Pancreas (tissue), 10 donors: ENCODE measurements around the gene BCO2. TPM values are rescaled to one million over a fixed set of nuclear protein-coding genes. Genes with fewer than 3 reads are reported as not detected.

ENCODE experiments used
- ATAC-seq, 4 donors: fragments of 200-7000 bp; cut with Tn5 transposase; one replicate each; pipeline versions ENCODE4 v1.8.0 to v1.9.1; 2020; ENCODE audit warnings: mild to moderate bottlenecking in 4 of 4, moderate library complexity in 4 of 4
- DNase-seq, 6 donors: peaks; one replicate each; pipeline ENCODE4 v3.0.0-alpha.2; 2020
- FAIRE-seq: peaks from 2 replicates; lab custom pipeline; 2012; peaks lifted over from hg19 to GRCh38; lab: Jason Lieb, UNC
- H3K27ac ChIP-seq, 4 donors: fragments of 200-600 bp; sonication (generic); 1 replicate in 3 of 4; 2 replicates in 1 of 4; pipeline versions ENCODE4 v1.5.0 to v1.8.0; 2020
- H3K27me3 ChIP-seq, 4 donors: fragments of 200-600 bp; one replicate each; pipeline ENCODE4 v1.8.0; 2021
- H3K36me3 ChIP-seq, 3 donors: fragments of 200-600 bp; sonication (generic) in 1 of 3; one replicate each; pipeline versions ENCODE4 v1.5.0 to v1.8.0; 2020 to 2021
- H3K4me1 ChIP-seq, 3 donors: fragments of 200-600 bp; one replicate each; pipeline ENCODE4 v1.8.0; 2021
- H3K4me3 ChIP-seq, 4 donors: fragments of 200-600 bp; sonication (generic) in 2 of 4; one replicate each; pipeline versions ENCODE4 v1.5.0 to v1.8.0; 2020 to 2021
- H3K9me3 ChIP-seq, 4 donors: fragments of 200-600 bp; one replicate each; pipeline ENCODE4 v1.8.0; 2021
- WGBS, 2 donors: extraction: QIAGEN DNeasy Blood & Tissue Kit; methylation state at CpG; one replicate each; pipeline ENCODE4 v1.1.7; 2013; 5-methylcytosine and 5-hydroxymethylcytosine counted together
- intact Hi-C, 3 donors: fragments of 100-400 bp; cut with DNase I; formaldehyde crosslinking; loops; one replicate each; pipeline versions ENCODE4 v1.11.1 to v1.14.2; 2022
- polyA plus RNA-seq, 2 donors: library from polyadenylated mRNA; stranded (reverse); fragments of 200-250 nt; gene quantifications; one replicate each; pipeline ENCODE4 v1.2.3, GENCODE V29; 2013
- total RNA-seq, 6 donors: library from RNA; stranded (reverse); fragmentation: NEBNext Ultra II Directional in 4 of 6; extraction: Animal tissue kit (Norgen Biotek cat#: 25700) in 4 of 6; gene quantifications; one replicate each; pipeline versions ENCODE4 v1.2.1 to v1.2.4, GENCODE V29; 2021 to 2023
- TF ChIP-seq, protein P1 (sequence below), 4 donors: fragments of 200-600 bp; sonication (generic) in 3 of 4; IDR thresholded peaks; one replicate each; pipeline versions ENCODE4 v1.5.0 to v1.8.0; 2021; ENCODE audit warnings: antibody characterized with exemption in 4 of 4
- donor health status: healthy with polysubstance abuse.
- donor health status: DM: no; HTN: no; CAD: no; lungs with moderate emphysema.
- donor health status: DM: no; HTN: no; CAD: no.
- donor health status: control.
- donor health status: control.
- donor health status: Bipolar disorder and iron deficiency.
- donor health status: DM: yes; HTN: yes; CAD: no.
- donor health status: DM: no; HTN: no; CAD: no.
- donor health status: DM: no; HTN: no; CAD: no.
- donor health status: DM: yes; HTN: yes; CAD: no.

The BCO2 gene
- total and polyA plus RNA-seq, 8 donors, result 0.59 to 10.0 (median 2.5) TPM

DNA sequence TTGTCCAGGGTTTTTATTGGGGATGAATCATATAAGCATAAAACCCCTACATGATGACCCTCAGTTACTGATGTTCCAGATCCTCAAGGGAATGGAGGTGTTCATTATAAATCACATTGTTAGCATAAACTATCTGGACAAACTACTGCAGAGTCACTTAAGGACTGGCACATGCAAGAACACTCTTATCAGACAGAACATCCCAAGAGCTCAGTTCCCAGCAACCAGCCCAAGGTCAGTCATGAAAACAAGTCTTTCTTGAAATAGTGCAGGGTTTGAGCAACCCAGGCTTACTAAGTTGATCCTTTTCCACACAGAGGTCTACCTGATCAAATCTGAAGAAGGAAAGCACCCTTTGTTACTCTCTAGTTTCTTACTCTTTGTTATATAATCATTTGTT, 37.4 kb downstream of the BCO2 start:
- Histone ChIP-seq H3K9me3 (no peaks in the 10 kb centered on the region), H3K4me3 (no peak overlapping the region), H3K27ac (no peak overlapping the region), H3K36me3 (no peaks in the 10 kb centered on the region), H3K27me3 (no peaks in the 10 kb centered on the region), H3K4me1 (no peaks in the 10 kb centered on the region)
- intact Hi-C loops, result no loop called here
- TF ChIP-seq, protein P1, sequence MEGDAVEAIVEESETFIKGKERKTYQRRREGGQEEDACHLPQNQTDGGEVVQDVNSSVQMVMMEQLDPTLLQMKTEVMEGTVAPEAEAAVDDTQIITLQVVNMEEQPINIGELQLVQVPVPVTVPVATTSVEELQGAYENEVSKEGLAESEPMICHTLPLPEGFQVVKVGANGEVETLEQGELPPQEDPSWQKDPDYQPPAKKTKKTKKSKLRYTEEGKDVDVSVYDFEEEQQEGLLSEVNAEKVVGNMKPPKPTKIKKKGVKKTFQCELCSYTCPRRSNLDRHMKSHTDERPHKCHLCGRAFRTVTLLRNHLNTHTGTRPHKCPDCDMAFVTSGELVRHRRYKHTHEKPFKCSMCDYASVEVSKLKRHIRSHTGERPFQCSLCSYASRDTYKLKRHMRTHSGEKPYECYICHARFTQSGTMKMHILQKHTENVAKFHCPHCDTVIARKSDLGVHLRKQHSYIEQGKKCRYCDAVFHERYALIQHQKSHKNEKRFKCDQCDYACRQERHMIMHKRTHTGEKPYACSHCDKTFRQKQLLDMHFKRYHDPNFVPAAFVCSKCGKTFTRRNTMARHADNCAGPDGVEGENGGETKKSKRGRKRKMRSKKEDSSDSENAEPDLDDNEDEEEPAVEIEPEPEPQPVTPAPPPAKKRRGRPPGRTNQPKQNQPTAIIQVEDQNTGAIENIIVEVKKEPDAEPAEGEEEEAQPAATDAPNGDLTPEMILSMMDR (IDR thresholded peaks at IDR 0.05), result no peak
- DNase-seq, result no peak
- no peak for FAIRE-seq
- ATAC-seq, result peak in 2 of 4 donors; percentile 36 to 42

DNA sequence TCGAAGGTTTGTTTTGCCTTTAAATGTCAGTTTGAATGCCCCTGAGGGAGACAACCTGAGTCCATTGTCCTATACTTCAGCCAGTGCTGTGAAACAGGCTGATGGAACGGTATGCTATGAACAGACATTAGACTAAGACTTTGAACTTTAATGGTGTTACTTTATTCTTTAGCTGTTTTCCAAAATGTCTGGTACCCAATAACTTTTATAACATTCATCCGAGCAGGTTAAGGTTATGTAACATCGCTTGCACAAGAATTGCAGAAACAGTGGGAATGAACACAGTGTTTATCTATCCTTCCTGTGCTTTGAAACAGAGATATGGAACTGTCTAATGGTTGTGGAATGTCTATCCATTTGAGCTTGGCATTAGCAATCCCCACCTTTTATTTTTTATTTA, 38.4 kb downstream of the BCO2 start:
- H3K4me1 ChIP-seq, result no peaks in the 10 kb centered on the region
- H3K9me3 ChIP-seq, result no peaks in the 10 kb centered on the region
- no peak for FAIRE-seq
- ATAC-seq, result no peak
- WGBS, 2 donors, result 84 to 92% methylated on average over 4 of the region's 4 CpGs
- TF ChIP-seq, protein P1 (IDR thresholded peaks at IDR 0.05), result no peak
- H3K4me3 ChIP-seq, result no peak overlapping the region
- H3K27me3 ChIP-seq, result no peaks in the 10 kb centered on the region
- DNase-seq, result no peak
- no peak overlapping the region for H3K27ac ChIP-seq
- H3K36me3 ChIP-seq, result no peaks in the 10 kb centered on the region
- intact Hi-C loops, result no loop called here

DNA sequence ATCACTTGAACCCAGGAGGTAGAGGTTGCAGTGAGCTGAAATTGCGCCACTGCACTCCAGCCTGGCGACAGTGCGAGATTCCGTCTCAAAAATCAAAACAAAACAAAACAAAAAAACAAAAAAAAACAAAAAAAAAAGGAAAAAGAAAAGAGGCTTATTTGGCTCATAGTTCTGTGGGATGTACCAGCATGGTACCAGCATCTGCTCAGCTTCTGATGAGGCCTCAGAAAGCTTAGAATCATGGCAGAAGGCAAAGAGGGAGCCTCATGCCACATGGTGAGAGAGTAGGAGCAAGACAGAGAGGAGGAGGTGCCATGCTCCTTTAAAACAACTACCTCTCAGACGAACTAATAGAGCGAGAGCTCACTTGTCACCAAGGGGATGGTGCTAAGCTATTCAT, 40.3 kb downstream of the BCO2 start:
- FAIRE-seq (no peak), ATAC-seq (no peak), DNase-seq (no peak)
- Histone ChIP-seq H3K36me3 (no peaks in the 10 kb centered on the region), H3K9me3 (no peaks in the 10 kb centered on the region), H3K27me3 (no peaks in the 10 kb centered on the region), H3K4me1 (no peaks in the 10 kb centered on the region), H3K27ac (no peak overlapping the region), H3K4me3 (no peak overlapping the region)
- TF ChIP-seq, protein P1 (IDR thresholded peaks at IDR 0.05), result no peak
- intact Hi-C loops, result no loop called here
- WGBS, 2 donors, result 83 to 91% methylated on average over 6 of the region's 6 CpGs

DNA sequence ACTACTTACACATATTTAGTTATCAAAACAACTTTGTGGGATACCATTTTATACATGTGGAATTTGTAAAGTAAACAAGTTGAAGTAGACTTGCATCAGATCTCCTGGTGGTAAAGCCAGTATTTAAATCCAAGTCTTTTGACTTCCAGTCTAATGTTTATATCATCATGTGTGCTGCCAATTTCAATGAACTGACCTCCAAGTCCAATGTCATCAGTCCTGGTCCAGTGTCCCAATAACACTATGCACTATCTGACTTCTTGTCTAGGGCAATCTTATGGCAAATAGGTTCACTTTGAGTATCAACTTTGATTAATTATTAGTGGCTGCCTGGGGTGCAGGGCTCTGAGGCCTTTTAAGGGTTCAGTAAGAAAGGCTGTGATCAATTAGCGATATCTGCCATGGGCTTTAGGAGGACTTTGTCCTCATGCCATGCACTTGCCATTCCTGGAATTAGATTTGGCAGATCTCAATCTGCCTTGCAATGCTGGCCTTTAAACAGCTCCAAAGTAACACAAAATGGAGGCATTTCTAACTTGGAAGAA, 41.3 kb downstream of the BCO2 start:
- Histone ChIP-seq H3K36me3 (no peaks in the 10 kb centered on the region), H3K4me3 (no peak overlapping the region), H3K9me3 (no peaks in the 10 kb centered on the region), H3K27me3 (no peaks in the 10 kb centered on the region), H3K27ac (no peak overlapping the region), H3K4me1 (no peaks in the 10 kb centered on the region)
- intact Hi-C loops, result no loop called here
- ATAC-seq (no peak), FAIRE-seq (no peak), DNase-seq (no peak)
- WGBS, 2 donors, result 62 to 65% methylated on average over 1 of the region's 1 CpG
- TF ChIP-seq, protein P1 (IDR thresholded peaks at IDR 0.05), result no peak

DNA sequence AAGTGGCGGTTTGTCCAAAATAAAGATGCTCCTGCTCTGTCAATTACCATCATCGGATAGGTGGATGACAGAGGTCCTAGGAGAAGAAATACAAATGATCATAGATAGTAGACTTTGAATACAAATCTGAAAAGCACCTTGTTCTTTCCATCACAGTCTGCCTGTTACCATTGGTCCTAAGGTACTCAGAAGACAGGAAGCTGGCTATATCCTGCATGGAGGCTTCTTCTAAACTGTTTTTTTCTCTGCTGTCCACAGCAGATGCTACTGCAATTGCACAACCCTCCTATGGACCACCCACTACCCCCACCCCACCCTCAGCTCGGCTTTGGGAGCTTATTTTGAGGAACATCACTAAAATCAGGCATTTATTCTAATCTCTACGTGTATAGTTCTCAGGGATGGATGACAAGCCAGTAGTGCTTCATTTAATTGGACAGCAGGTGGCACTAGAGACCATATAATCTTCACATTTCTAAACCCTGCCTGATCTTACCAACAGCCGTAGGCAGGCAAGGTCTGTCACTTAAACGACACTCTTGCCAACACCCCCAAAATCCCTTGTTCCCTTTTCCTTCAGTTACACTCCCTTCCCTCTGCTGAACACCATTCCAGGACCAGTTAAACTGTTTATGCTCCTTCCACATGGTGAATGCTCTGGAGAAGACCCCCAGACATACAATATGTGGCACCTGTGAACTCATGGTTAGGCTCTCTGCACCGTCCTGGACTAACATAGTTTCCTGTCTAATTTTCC, 44.3 kb downstream of the BCO2 start:
- H3K9me3 ChIP-seq, result no peaks in the 10 kb centered on the region
- FAIRE-seq (no peak), DNase-seq (peak in 3 of 6 donors; percentile 17 to 58 (median 28)), ATAC-seq (peak; percentile 95 to 100 (median 98))
- no peak overlapping the region for H3K27ac ChIP-seq
- WGBS, 2 donors, result 30 to 32% methylated on average over 7 of the region's 7 CpGs
- TF ChIP-seq, protein P1 (IDR thresholded peaks at IDR 0.05), result peak; percentile 52 to 73 (median 61)
- H3K36me3 ChIP-seq, result no peaks in the 10 kb centered on the region
- H3K4me1 ChIP-seq, result no peaks in the 10 kb centered on the region
- H3K4me3 ChIP-seq, result no peak overlapping the region
- intact Hi-C loops, result loop anchor here in 2 of 3 donors (2.0 kb wide), 1 partner anchor 61 kb away; no protein-coding TSS in a partner anchor
- H3K27me3 ChIP-seq, result no peaks in the 10 kb centered on the region
